H1 (cell line): ENCODE data around the gene SCYL1. TPM values are rescaled to one million over a fixed set of nuclear protein-coding genes. Genes with fewer than 3 reads are reported as not detected.
A peak's percentile ranks its signal among the peaks of the same experiment; 100 is the strongest.

Source experiments
- CTCF ChIA-PET: fragments of 300-600 bp; sonication (Branson Sonifier 250); formaldehyde crosslinking; loops from one replicate; lab custom pipeline; 2021; ENCODE audit not compliant: partially characterized antibody; lab: Charles Lee
- POLR2A ChIA-PET: fragments of 300-600 bp; sonication (Branson Sonifier 250); formaldehyde crosslinking; loops from one replicate; lab custom pipeline; 2021; ENCODE audit warnings: inconsistent platforms; ENCODE audit not compliant: partially characterized antibody; lab: Charles Lee
- DNase-seq, 2 experiments: peaks; one replicate each; pipeline versions ENCODE4 v3.0.0 to v3.0.0-alpha.2; 2010 to 2022; ENCODE audit warnings: low spot score in 2 of 2, low read depth in 1 of 2, mixed read lengths in 1 of 2
- FAIRE-seq: peaks from 2 replicates; lab custom pipeline; 2011; peaks lifted over from hg19 to GRCh38; lab: Jason Lieb, UNC
- H2AFZ ChIP-seq: 2 replicates; pipeline ENCODE4 v1.8.1; 2012; ENCODE audit warnings: low read length, inconsistent platforms
- H2AK5ac ChIP-seq: 2 replicates; pipeline ENCODE4 v1.6.1; 2013; ENCODE audit warnings: low read depth, low read length
- H2BK120ac ChIP-seq: replicated peaks from 2 replicates; pipeline ENCODE3; 2013; ENCODE audit warnings: low read depth, low read length, inconsistent platforms
- H2BK12ac ChIP-seq: 2 replicates; pipeline ENCODE4 v1.6.1; 2013; ENCODE audit warnings: low read depth, low read length
- H2BK15ac ChIP-seq: 2 replicates; pipeline ENCODE4 v1.6.1; 2013; ENCODE audit warnings: low read length
- H2BK20ac ChIP-seq: 2 replicates; pipeline ENCODE4 v1.6.1; 2013; ENCODE audit warnings: low read length
- H2BK5ac ChIP-seq: 2 replicates; pipeline ENCODE4 v1.6.1; 2013; ENCODE audit warnings: low read depth, low read length
- H3K14ac ChIP-seq: 2 replicates; pipeline ENCODE4 v1.6.1; 2013; ENCODE audit warnings: inconsistent platforms; ENCODE audit not compliant: insufficient read length
- H3K18ac ChIP-seq: 2 replicates; pipeline ENCODE4 v1.6.1; 2013; ENCODE audit warnings: low read length; ENCODE audit errors: extremely low read depth
- H3K23ac ChIP-seq: 2 replicates; pipeline ENCODE4 v1.6.1; 2013; ENCODE audit warnings: inconsistent platforms; ENCODE audit not compliant: insufficient read length
- H3K23me2 ChIP-seq: 2 replicates; pipeline ENCODE4 v1.6.1; 2013; ENCODE audit warnings: low read depth, low read length
- H3K27ac ChIP-seq: 2 replicates; pipeline ENCODE4 v1.6.1; 2011; ENCODE audit warnings: low read depth, low read length, inconsistent platforms
- H3K27me3 ChIP-seq, 4 experiments: replicated peaks in 1 of 4; 1 replicate in 1 of 4; 2 replicates in 3 of 4; pipeline versions ENCODE4 v1.6.1 to v1.8.1; 2011 to 2013; ENCODE audit warnings: low read length in 3 of 4, mild to moderate bottlenecking in 3 of 4, inconsistent platforms in 2 of 4, mixed read lengths in 2 of 4, moderate library complexity in 1 of 4; ENCODE audit not compliant: control insufficient read depth in 3 of 4, insufficient read depth in 3 of 4; ENCODE audit errors: extremely low read depth in 1 of 4
- H3K36me3 ChIP-seq, 4 experiments: 2 replicates each; pipeline versions ENCODE4 v1.6.1 to v1.8.1; 2011 to 2013; ENCODE audit warnings: mild to moderate bottlenecking in 4 of 4, low read length in 3 of 4, moderate library complexity in 2 of 4, control low read depth in 1 of 4, inconsistent platforms in 1 of 4; ENCODE audit not compliant: insufficient read depth in 4 of 4, control insufficient read depth in 2 of 4
- H3K4ac ChIP-seq: replicated peaks from 2 replicates; pipeline ENCODE3; 2013; ENCODE audit warnings: low read length, low read depth, mixed read lengths, inconsistent platforms; ENCODE audit not compliant: insufficient read length
- H3K4me1 ChIP-seq, 4 experiments: replicated peaks in 1 of 4; 1 replicate in 1 of 4; 2 replicates in 3 of 4; pipeline versions ENCODE4 v1.6.1 to v1.8.1; 2011 to 2013; ENCODE audit warnings: low read length in 3 of 4, inconsistent platforms in 2 of 4, mixed read lengths in 1 of 4; ENCODE audit not compliant: insufficient read depth in 4 of 4, control insufficient read depth in 3 of 4
- H3K4me2 ChIP-seq, 2 experiments: 2 replicates each; pipeline versions ENCODE4 v1.6.1 to v1.8.1; 2011 to 2013; ENCODE audit warnings: low read depth in 2 of 2, low read length in 2 of 2, control low read depth in 1 of 2, inconsistent platforms in 1 of 2, mild to moderate bottlenecking in 1 of 2; ENCODE audit not compliant: insufficient read depth in 1 of 2
- H3K4me3 ChIP-seq, 4 experiments: fragments of 200-600, 300-600 bp in 1 of 4; sonication (generic), shearing (Covaris generic), sonication (Bioruptor Twin) in 1 of 4; 2 replicates each; pipeline versions ENCODE4 v1.5.1 to v1.8.1; 2011 to 2016; ENCODE audit warnings: low read length in 4 of 4, low read depth in 3 of 4, control low read depth in 2 of 4, inconsistent platforms in 2 of 4, mild to moderate bottlenecking in 2 of 4, mixed read lengths in 1 of 4, moderate library complexity in 1 of 4; ENCODE audit not compliant: insufficient read depth in 2 of 4; ENCODE audit errors: extremely low read depth in 1 of 4
- H3K56ac ChIP-seq: replicated peaks from 2 replicates; pipeline ENCODE3; 2013; ENCODE audit warnings: low read depth, mild to moderate bottlenecking, mixed read lengths, low read length, inconsistent platforms; ENCODE audit not compliant: insufficient read length
- H3K79me1 ChIP-seq: 2 replicates; pipeline ENCODE4 v1.6.1; 2013; ENCODE audit warnings: low read depth, low read length, control low read depth
- H3K79me2 ChIP-seq, 2 experiments: 2 replicates each; pipeline versions ENCODE4 v1.6.1 to v1.8.1; 2012 to 2013; ENCODE audit warnings: low read length in 2 of 2, mild to moderate bottlenecking in 2 of 2, inconsistent platforms in 1 of 2; ENCODE audit not compliant: insufficient read depth in 2 of 2, control insufficient read depth in 1 of 2
- H3K9ac ChIP-seq, 4 experiments: replicated peaks in 1 of 4; 1 replicate in 1 of 4; 2 replicates in 3 of 4; pipeline versions ENCODE4 v1.6.1 to v1.8.1; 2011 to 2013; ENCODE audit warnings: low read depth in 3 of 4, low read length in 3 of 4, control low read depth in 2 of 4, mild to moderate bottlenecking in 2 of 4, moderate library complexity in 2 of 4, inconsistent platforms in 1 of 4; ENCODE audit errors: extremely low read depth in 1 of 4
- H3K9me3 ChIP-seq, 2 experiments: 2 replicates each; pipeline versions ENCODE4 v1.6.1 to v1.8.1; 2012 to 2013; ENCODE audit warnings: mild to moderate bottlenecking in 2 of 2, moderate library complexity in 2 of 2, control low read depth in 1 of 2, inconsistent platforms in 1 of 2, low read depth in 1 of 2, low read length in 1 of 2, mixed read lengths in 1 of 2; ENCODE audit not compliant: insufficient read depth in 2 of 2
- H4K20me1 ChIP-seq, 2 experiments: replicated peaks in 1 of 2; 2 replicates each; pipeline versions ENCODE3 to v1.8.1; 2011 to 2013; ENCODE audit warnings: inconsistent platforms in 2 of 2, low read length in 2 of 2, mild to moderate bottlenecking in 1 of 2; ENCODE audit not compliant: insufficient read depth in 2 of 2, control insufficient read depth in 1 of 2
- H4K5ac ChIP-seq: 2 replicates; pipeline ENCODE4 v1.6.1; 2013; ENCODE audit warnings: low read length, low read depth, mixed read lengths, inconsistent platforms; ENCODE audit not compliant: insufficient read length
- H4K8ac ChIP-seq: 2 replicates; pipeline ENCODE4 v1.8.0; 2013; ENCODE audit warnings: mild to moderate bottlenecking, moderate library complexity, low read length, inconsistent platforms; ENCODE audit not compliant: insufficient read depth; ENCODE audit errors: extremely low read depth
- H4K91ac ChIP-seq: replicated peaks from 2 replicates; pipeline ENCODE3; 2013; ENCODE audit warnings: low read length, mixed read lengths, inconsistent platforms; ENCODE audit not compliant: insufficient read length
- CBX8 ChIP-seq: fragments of 300-800, 300-1000 bp; sonication (generic); IDR thresholded peaks from 2 replicates; pipeline ENCODE4 v1.7.1; 2016; ENCODE audit warnings: low read depth, low read length, borderline replicate concordance
- CEBPB ChIP-seq: IDR thresholded peaks from 2 replicates; pipeline ENCODE4 v1.6.1; 2012; ENCODE audit warnings: low read depth, low read length
- HDAC6 ChIP-seq: IDR thresholded peaks from one replicate; pipeline ENCODE4 v1.7.1; 2012; ENCODE audit warnings: low read depth, mild to moderate bottlenecking, inconsistent platforms, low read length, moderate library complexity
- JUN ChIP-seq: IDR thresholded peaks from 2 replicates; pipeline ENCODE4 v1.6.1; 2011; ENCODE audit warnings: low read depth, mild to moderate bottlenecking, improper control_type of control experiment, low read length
- MAFK ChIP-seq: IDR thresholded peaks from 2 replicates; pipeline ENCODE4 v1.6.1; 2012; ENCODE audit warnings: low read depth, mild to moderate bottlenecking, improper control_type of control experiment, low read length
- PHF8 ChIP-seq: fragments of 200-600 bp; sonication (generic); conservative IDR thresholded peaks from 2 replicates; pipeline ENCODE4 v1.7.1; 2012; ENCODE audit warnings: low read depth, mild to moderate bottlenecking, inconsistent platforms, low read length, moderate library complexity
- POLR2A ChIP-seq, 2 experiments: IDR thresholded peaks; 1 replicate in 1 of 2; 2 replicates in 1 of 2; pipeline ENCODE4 v1.6.1; 2011; ENCODE audit warnings: low read depth in 2 of 2, low read length in 2 of 2, mild to moderate bottlenecking in 2 of 2; ENCODE audit errors: control extremely low read depth in 1 of 2
- RBBP5 ChIP-seq: IDR thresholded peaks from 2 replicates; pipeline ENCODE4 v1.7.1; 2012; ENCODE audit warnings: low read depth, mild to moderate bottlenecking, inconsistent platforms, low read length, moderate library complexity, borderline replicate concordance
- SP2 ChIP-seq: IDR thresholded peaks from 2 replicates; pipeline ENCODE4 v1.6.1; 2012; ENCODE audit warnings: mild to moderate bottlenecking, low read length, inconsistent platforms
- TCF12 ChIP-seq: IDR thresholded peaks from 2 replicates; pipeline ENCODE4 v1.6.1; 2011; ENCODE audit warnings: low read depth, mild to moderate bottlenecking, low read length
- ZNF274 ChIP-seq: IDR thresholded peaks from 2 replicates; pipeline ENCODE4 v1.7.0; 2012; ENCODE audit warnings: low read length, borderline replicate concordance; ENCODE audit errors: extremely low read depth
- WGBS, 2 experiments: shearing (Covaris generic) in 1 of 2; methylation state at CpG; one replicate each; pipeline versions ENCODE4 v1.1.6 to v1.1.7; 2013 to 2015; ENCODE audit warnings: low lambda C conversion rate in 2 of 2, mixed read lengths in 2 of 2, inconsistent platforms in 1 of 2, low coverage in 1 of 2, missing lambda C conversion rate in 1 of 2; ENCODE audit not compliant: insufficient replicate concordance in 2 of 2, insufficient coverage in 1 of 2, insufficient read length in 1 of 2; ENCODE audit errors: extremely low coverage in 1 of 2, missing lambda C conversion rate in 1 of 2; 5-methylcytosine and 5-hydroxymethylcytosine counted together
- polyA plus RNA-seq, 7 experiments: library from polyadenylated mRNA; depleted of rRNA in 3 of 7; stranded (reverse) in 5 of 7; unstranded in 2 of 7; fragments of >200 nt in 5 of 7; fragments of 200-250 nt in 2 of 7; gene quantifications; 1 replicate in 5 of 7; 2 replicates in 1 of 7; 4 replicates in 1 of 7; pipeline versions ENCODE4 v1.2.1 to v1.2.3, GENCODE V29; 2011 to 2013; ENCODE audit warnings: missing spikeins in 2 of 7, mixed read lengths in 2 of 7
- total RNA-seq: library from RNA; stranded (reverse); fragmentation: NEBNext Ultra II Directional; extraction: Animal tissue kit (Norgen Biotek cat#: 25700); gene quantifications from 2 replicates; pipeline ENCODE4 v1.2.1, GENCODE V29; 2021
- TF ChIP-seq, protein P1 (sequence below): IDR thresholded peaks from 2 replicates; pipeline ENCODE4 v1.6.1; 2011; ENCODE audit warnings: low read depth, mild to moderate bottlenecking, low read length; ENCODE audit not compliant: insufficient read depth

Gene SCYL1
- total and polyA plus RNA-seq, 2 of the 8 experiments (the other 6 are each of a cell fraction or from before 2014, with no cell fraction given): 59.8 to 77.7 TPM

DNA sequence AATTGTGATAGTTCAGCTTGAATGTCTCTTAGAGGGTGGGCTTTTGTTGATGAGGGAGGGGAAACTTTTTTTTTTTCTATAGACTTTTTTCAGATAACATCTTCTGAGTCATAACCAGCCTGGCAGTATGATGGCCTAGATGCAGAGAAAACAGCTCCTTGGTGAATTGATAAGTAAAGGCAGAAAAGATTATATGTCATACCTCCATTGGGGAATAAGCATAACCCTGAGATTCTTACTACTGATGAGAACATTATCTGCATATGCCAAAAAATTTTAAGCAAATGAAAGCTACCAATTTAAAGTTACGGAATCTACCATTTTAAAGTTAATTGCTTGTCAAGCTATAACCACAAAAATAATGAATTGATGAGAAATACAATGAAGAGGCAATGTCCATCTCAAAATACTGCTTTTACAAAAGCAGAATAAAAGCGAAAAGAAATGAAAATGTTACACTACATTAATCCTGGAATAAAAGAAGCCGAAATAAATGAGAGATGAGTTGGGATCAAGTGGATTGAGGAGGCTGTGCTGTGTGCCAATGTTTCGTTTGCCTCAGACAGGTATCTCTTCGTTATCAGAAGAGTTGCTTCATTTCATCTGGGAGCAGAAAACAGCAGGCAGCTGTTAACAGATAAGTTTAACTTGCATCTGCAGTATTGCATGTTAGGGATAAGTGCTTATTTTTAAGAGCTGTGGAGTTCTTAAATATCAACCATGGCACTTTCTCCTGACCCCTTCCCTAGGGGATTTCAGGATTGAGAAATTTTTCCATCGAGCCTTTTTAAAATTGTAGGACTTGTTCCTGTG lies 22.1 kb upstream of the SCYL1 start:
- ChIA-PET CTCF (interaction anchor here (0.5 to 29.0 kb wide), 11 partner anchors 7 to 124 kb away, joined by 3 to 809 read pairs (median 4); partner anchors contain the start of gene MALAT1), POLR2A (interaction anchor here (0.6 to 29.8 kb wide), 30 partner anchors 6 to 1157 kb away, joined by 3 to 1569 read pairs (median 5); partner anchors contain the start of genes CDC42EP2, FRMD8, MALAT1 and NEAT1)
- no peak overlapping the region for H3K27ac ChIP-seq
- no peak overlapping the region for H4K91ac ChIP-seq
- H3K4me2 ChIP-seq: peak overlapping the region; percentile 75 to 90
- H3K79me1 ChIP-seq: no peaks in the 10 kb centered on the region
- H2AFZ ChIP-seq: no peak overlapping the region
- H3K36me3 ChIP-seq: peaks cover 39 to 69% (median 52%) of the 10 kb centered on the region in 4 experiments
- no peaks in the 10 kb centered on the region for H3K9me3 ChIP-seq
- H3K4me3 ChIP-seq: peak overlapping the region; percentile 93 to 100 (median 98)
- H2BK12ac ChIP-seq: no peak overlapping the region
- H3K56ac ChIP-seq: no peak overlapping the region
- H2BK20ac ChIP-seq: no peak overlapping the region
- H4K5ac ChIP-seq: no peak overlapping the region
- no peak overlapping the region for H2BK120ac ChIP-seq
- peaks cover 45 to 52% of the 10 kb centered on the region in 2 experiments for H4K20me1 ChIP-seq
- H2BK15ac ChIP-seq: no peak overlapping the region
- WGBS, 2 experiments: 53% methylated on average over 6 of the region's 6 CpGs; no CpG with 5 or more reads in 1 of the 2 experiments
- no peak overlapping the region for H3K4ac ChIP-seq
- no peak overlapping the region for H3K23ac ChIP-seq
- H2AK5ac ChIP-seq: no peak overlapping the region
- peaks cover 53 to 86% of the 10 kb centered on the region in 2 experiments for H3K79me2 ChIP-seq
- H3K14ac ChIP-seq: no peak overlapping the region
- FAIRE-seq (no peak), DNase-seq (no peak)
- H3K23me2 ChIP-seq: peaks cover 14% of the 10 kb centered on the region
- no peak overlapping the region for H3K18ac ChIP-seq
- no peaks in the 10 kb centered on the region for H3K27me3 ChIP-seq
- H3K9ac ChIP-seq: peak overlapping the region; percentile 51 to 81 (median 54); a peak in 5 of 7 replicates
- no peak overlapping the region for H2BK5ac ChIP-seq
- peaks cover 0 to 7% (median 3%) of the 10 kb centered on the region in 4 experiments; a peak in 6 of 7 replicates for H3K4me1 ChIP-seq
- no peak overlapping the region for H4K8ac ChIP-seq
- no peak for TF ChIP-seq RBBP5
- no peak for TF ChIP-seq CEBPB
- no peak for TF ChIP-seq CBX8
- TF ChIP-seq, protein P1, sequence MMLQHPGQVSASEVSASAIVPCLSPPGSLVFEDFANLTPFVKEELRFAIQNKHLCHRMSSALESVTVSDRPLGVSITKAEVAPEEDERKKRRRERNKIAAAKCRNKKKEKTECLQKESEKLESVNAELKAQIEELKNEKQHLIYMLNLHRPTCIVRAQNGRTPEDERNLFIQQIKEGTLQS: no peak
- TF ChIP-seq POLR2A (IDR thresholded peaks at IDR 0.05; ENCODE audit: control extremely low read depth in 1 of 2, low read depth in 2 of 2, low read length in 2 of 2): peak; percentile 84 to 94
- no peak for TF ChIP-seq ZNF274
- no peak for TF ChIP-seq TCF12
- no peak for TF ChIP-seq PHF8
- no peak for TF ChIP-seq MAFK
- no peak for TF ChIP-seq HDAC6
- TF ChIP-seq JUN: no peak
- TF ChIP-seq SP2: no peak
